Fibroblast of villous mesenchyme (primary cell): ENCODE measurements around the gene TBC1D9B. TPM values are rescaled to one million over a fixed set of nuclear protein-coding genes. Genes with fewer than 3 reads are reported as not detected.
"Not testable (repeated sequence)": the region's sequence is repeated elsewhere in the genome, so short reads cannot be mapped to it uniquely, and the experiment has no call there.

Source experiments
- DNase-seq: peaks from one replicate; pipeline ENCODE4 v3.0.0-alpha.2; 2010; ENCODE audit warnings: low read depth
- H3K4me3 ChIP-seq: 2 replicates; pipeline ENCODE4 v1.5.1; 2011; ENCODE audit warnings: low read depth, mild to moderate bottlenecking, low read length
- CTCF ChIP-seq: IDR thresholded peaks from 2 replicates; pipeline ENCODE4 v1.5.1; 2012; ENCODE audit warnings: low read depth, mild to moderate bottlenecking, low read length; ENCODE audit not compliant: insufficient read depth
- total RNA-seq: library from RNA; depleted of rRNA; stranded (reverse); fragments of >200 nt; gene quantifications from 2 replicates; pipeline ENCODE4 v1.2.3, GENCODE V29; 2012

The TBC1D9B gene
- total RNA-seq, 1 donor, result 70.0 TPM

GRCh38 chr5:179875741-179876609, 31.7 kb downstream of the TBC1D9B start:
- DNase-seq, result peak; percentile 54
- no peak for TF ChIP-seq CTCF
- H3K4me3 ChIP-seq, result no peak overlapping the region

- DNase-seq, result no peak
These were observed 33.0 kb downstream of the TBC1D9B start for GRCh38 chr5:179874536-179875292.

GRCh38 chr5:179874136-179874535, 33.6 kb downstream of the TBC1D9B start:
- no peak for DNase-seq
- H3K4me3 ChIP-seq, result no peak overlapping the region
- TF ChIP-seq CTCF, result no peak

More at GRCh38 chr5:179874536-179875292, 33.0 kb downstream of the TBC1D9B start:
- TF ChIP-seq CTCF, result no peak
- H3K4me3 ChIP-seq, result no peak overlapping the region

- H3K4me3 ChIP-seq, result no peak overlapping the region
- DNase-seq, result no peak
- no peak for TF ChIP-seq CTCF
These were observed 34.0 kb downstream of the TBC1D9B start for GRCh38 chr5:179873588-179874110.

- TF ChIP-seq CTCF, result no peak
- DNase-seq, result no peak
- H3K4me3 ChIP-seq, result no peak overlapping the region
These were observed 34.7 kb downstream of the TBC1D9B start for GRCh38 chr5:179872828-179873575.

GRCh38 chr5:179872055-179872827, 35.5 kb downstream of the TBC1D9B start:
- H3K4me3 ChIP-seq, result no peak overlapping the region
- TF ChIP-seq CTCF, result no peak
- DNase-seq, result no peak

- DNase-seq, H3K4me3 ChIP-seq: not testable (repeated sequence)
These were observed 36.2 kb downstream of the TBC1D9B start for GRCh38 chr5:179871533-179871932.
